Left cardiac atrium (tissue), 4 donors: Measurements from ENCODE around the gene ACOT9. TPM values are rescaled to one million over a fixed set of nuclear protein-coding genes. Genes with fewer than 3 reads are reported as not detected.
A peak's percentile ranks its signal among the peaks of the same experiment; 100 is the strongest.
"Not testable (repeated sequence)": the region's sequence is repeated elsewhere in the genome, so short reads cannot be mapped to it uniquely, and the experiment has no call there.

Source experiments
- ATAC-seq, 2 donors: fragments of 200-7000 bp; cut with Tn5 transposase; one replicate each; pipeline ENCODE4 v1.9.1; 2020; ENCODE audit warnings: mild to moderate bottlenecking in 2 of 2, moderate library complexity in 2 of 2
- DNase-seq: peaks from one replicate; pipeline ENCODE4 v3.0.0-alpha.2; 2020
- intact Hi-C, 2 donors: fragments of 100-400 bp; cut with DNase I; formaldehyde crosslinking; loops; one replicate each; pipeline versions ENCODE4 v1.14.1 to v1.15.1; 2022 to 2023
- total RNA-seq, 2 donors: library from RNA; stranded (reverse); fragmentation: NEBNext Ultra II Directional; extraction: Animal tissue kit (Norgen Biotek cat#: 25700); gene quantifications; one replicate each; pipeline ENCODE4 v1.2.1, GENCODE V29; 2021
- donor health status: DM: no; HTN: yes; CAD: no.
- donor health status: DM: no; HTN: yes; CAD: no; lungs with severe emphysema.
- donor health status: DM: yes; HTN: yes; CAD: no.
- donor health status: Dilated cardiomyopathy.

ACOT9 gene
- total RNA-seq, 2 donors from 2014 or later = 42.4 to 50.6 TPM

- DNase-seq = no peak
- intact Hi-C loops = no loop called here
- ATAC-seq = no peak
Observed at GRCh38 chrX:23731951-23732350, 11.1 kb downstream of the ACOT9 start.

GRCh38 chrX:23729214-23729613, 13.9 kb downstream of the ACOT9 start:
- no peak for ATAC-seq

GRCh38 chrX:23727206-23727605, 15.9 kb downstream of the ACOT9 start:
- intact Hi-C loops = no loop called here
- DNase-seq (no peak), ATAC-seq (no peak)

More at GRCh38 chrX:23729214-23729613, 13.9 kb downstream of the ACOT9 start:
- intact Hi-C loops = no loop called here
- no peak for DNase-seq

GRCh38 chrX:23726191-23726590, 16.9 kb downstream of the ACOT9 start:
- ATAC-seq = no peak
- intact Hi-C loops = no loop called here

GRCh38 chrX:23720117-23720677, 22.9 kb downstream of the ACOT9 start:
- intact Hi-C loops = no loop called here
- ATAC-seq (peak in 1 of 2 donors; percentile 57), DNase-seq (no peak)

More at GRCh38 chrX:23726191-23726590, 16.9 kb downstream of the ACOT9 start:
- no peak for DNase-seq

- no peak for ATAC-seq
- no peak for DNase-seq
- intact Hi-C loops = no loop called here
Observed at GRCh38 chrX:23705235-23705634, 37.8 kb downstream of the ACOT9 start.

GRCh38 chrX:23704673-23705206, 38.3 kb downstream of the ACOT9 start:
- intact Hi-C loops = no loop called here
- DNase-seq = no peak
- ATAC-seq = no peak

- peak; percentile 23 to 63 for ATAC-seq
- DNase-seq = peak; percentile 64
- intact Hi-C loops = no loop called here
Observed at GRCh38 chrX:23699636-23700194, 43.4 kb downstream of the ACOT9 start.

- intact Hi-C loops = loop anchor here in 1 of 2 donors (2.0 kb wide), 1 partner anchor 208 kb away; no protein-coding TSS in a partner anchor
- ATAC-seq (peak in 1 of 2 donors; percentile 56), DNase-seq (peak; percentile 57)
Observed at GRCh38 chrX:23694606-23695005, 48.5 kb downstream of the ACOT9 start.

GRCh38 chrX:23692166-23692565, 50.9 kb downstream of the ACOT9 start:
- intact Hi-C loops = no loop called here
- ATAC-seq = no peak
- no peak for DNase-seq

GRCh38 chrX:23676486-23676885, 66.6 kb downstream of the ACOT9 start:
- ATAC-seq, intact Hi-C loops, DNase-seq: not testable (repeated sequence)

- ATAC-seq (peak in 1 of 2 donors; percentile 47), DNase-seq (no peak)
- intact Hi-C loops = no loop called here
Observed at GRCh38 chrX:23673108-23673507, 70.0 kb downstream of the ACOT9 start.

- DNase-seq (no peak), ATAC-seq (no peak)
- intact Hi-C loops = no loop called here
Observed at GRCh38 chrX:23670528-23670927, 72.5 kb downstream of the ACOT9 start.

- no peak for ATAC-seq
- DNase-seq = no peak
- intact Hi-C loops = no loop called here
Observed at GRCh38 chrX:23668335-23668734, 74.7 kb downstream of the ACOT9 start.

GRCh38 chrX:23667239-23668177, 75.6 kb downstream of the ACOT9 start, which contains the start of gene PRDX4:
Gene PRDX4, plus strand, starts transcription at chrX:23667493. Its CDS starts 78 bp downstream, at chrX:23667571.
- intact Hi-C loops = no loop called here
- peak; percentile 99 for ATAC-seq
- DNase-seq = peak; percentile 91

- ATAC-seq = no peak
- intact Hi-C loops = no loop called here
- no peak for DNase-seq
Observed at GRCh38 chrX:23666282-23666681, 76.8 kb downstream of the ACOT9 start.

GRCh38 chrX:23664496-23664895, 78.6 kb downstream of the ACOT9 start:
- intact Hi-C loops = no loop called here
- DNase-seq (no peak), ATAC-seq (no peak)

- no peak for DNase-seq
- ATAC-seq = no peak
- intact Hi-C loops = no loop called here
Observed at GRCh38 chrX:23662853-23663252, 80.2 kb downstream of the ACOT9 start.

- ATAC-seq (no peak), DNase-seq (no peak)
- intact Hi-C loops = no loop called here
Observed at GRCh38 chrX:23662187-23662586, 80.9 kb downstream of the ACOT9 start.

- ATAC-seq (no peak), DNase-seq (no peak)
- intact Hi-C loops = no loop called here
Observed at GRCh38 chrX:23661671-23662070, 81.4 kb downstream of the ACOT9 start.
